Ishikawa (cell line): ENCODE data around the gene PTPRN2.

Experiments
- CEBPB ChIP-seq: IDR thresholded peaks from 2 replicates; pipeline ENCODE4 v1.6.1; 2012
- CREB1 ChIP-seq: IDR thresholded peaks from 2 replicates; pipeline ENCODE4 v1.6.1; 2012; ENCODE audit warnings: low read depth
- EP300 ChIP-seq: IDR thresholded peaks from 2 replicates; pipeline ENCODE4 v1.6.1; 2012; ENCODE audit warnings: borderline replicate concordance
- FOXM1 ChIP-seq: IDR thresholded peaks from 2 replicates; pipeline ENCODE4 v1.6.1; 2012; ENCODE audit warnings: low read depth, borderline replicate concordance
- NFIC ChIP-seq: IDR thresholded peaks from 2 replicates; pipeline ENCODE4 v1.6.1; 2012
- RAD21 ChIP-seq: IDR thresholded peaks from 2 replicates; pipeline ENCODE4 v1.6.1; 2012; ENCODE audit warnings: low read depth
- REST ChIP-seq: IDR thresholded peaks from 2 replicates; pipeline ENCODE4 v1.6.1; 2012; ENCODE audit warnings: low read depth, mild to moderate bottlenecking
- TCF12 ChIP-seq: IDR thresholded peaks from 2 replicates; pipeline ENCODE4 v1.6.1; 2012; ENCODE audit warnings: low read depth
- TEAD4 ChIP-seq: IDR thresholded peaks from 2 replicates; pipeline ENCODE4 v1.6.1; 2012
- USF1 ChIP-seq: IDR thresholded peaks from 2 replicates; pipeline ENCODE4 v1.6.1; 2012
- ZBTB7A ChIP-seq: IDR thresholded peaks from 2 replicates; pipeline ENCODE4 v1.6.1; 2012; ENCODE audit warnings: low read depth
- TF ChIP-seq, protein P1 (sequence below): IDR thresholded peaks from 2 replicates; pipeline ENCODE4 v1.6.1; 2012

- no peak for TF ChIP-seq CREB1
- no peak for TF ChIP-seq TCF12
- no peak for TF ChIP-seq FOXM1
- TF ChIP-seq, protein P1, sequence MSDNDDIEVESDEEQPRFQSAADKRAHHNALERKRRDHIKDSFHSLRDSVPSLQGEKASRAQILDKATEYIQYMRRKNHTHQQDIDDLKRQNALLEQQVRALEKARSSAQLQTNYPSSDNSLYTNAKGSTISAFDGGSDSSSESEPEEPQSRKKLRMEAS = no peak
- TF ChIP-seq NFIC = no peak
- no peak for TF ChIP-seq EP300
- TF ChIP-seq TEAD4 = no peak
- TF ChIP-seq CEBPB = no peak
- TF ChIP-seq USF1 = no peak
- no peak for TF ChIP-seq RAD21
- no peak for TF ChIP-seq REST
- no peak for TF ChIP-seq ZBTB7A
These were observed 582.1 kb downstream of the PTPRN2 start for GRCh38 chr7:158005531-158005930.
